Spleen (tissue), 7 donors: ENCODE data around the gene TOP1.

Source experiments
- POLR2A ChIP-seq, 3 donors: fragments of 450-650 bp; IDR thresholded peaks; one replicate each; pipeline ENCODE4 v1.5.1; 2017; ENCODE audit warnings: antibody characterized with exemption in 3 of 3, mild to moderate bottlenecking in 1 of 3
- POLR2AphosphoS5 ChIP-seq, 3 donors: sonication (generic); formaldehyde crosslinking; IDR thresholded peaks; one replicate each; pipeline ENCODE4 v1.5.1; 2017; ENCODE audit warnings: antibody characterized with exemption in 3 of 3
- TF ChIP-seq, protein P1 (sequence below), 11 experiments: fragments of 200-600 bp in 7 of 11; fragments of 450-650 bp in 4 of 11; sonication (generic) in 4 of 11; IDR thresholded peaks in 8 of 11; conservative IDR thresholded peaks in 3 of 11; 1 replicate in 7 of 11; 2 replicates in 4 of 11; pipeline versions ENCODE4 v1.4.0 to v1.8.0; 2016 to 2021; ENCODE audit warnings: antibody characterized with exemption in 11 of 11, inconsistent platforms in 4 of 11, mild to moderate bottlenecking in 1 of 11
- donor health status: DM: no; HTN: no; CAD: no; lungs with moderate emphysema.
- donor health status: DM: no; HTN: no; CAD: no.
- donor health status: DM: no; HTN: no; CAD: no.

GRCh38 chr20:41139227-41140093 is 110.8 kb downstream of the TOP1 start:
- TF ChIP-seq, protein P1, sequence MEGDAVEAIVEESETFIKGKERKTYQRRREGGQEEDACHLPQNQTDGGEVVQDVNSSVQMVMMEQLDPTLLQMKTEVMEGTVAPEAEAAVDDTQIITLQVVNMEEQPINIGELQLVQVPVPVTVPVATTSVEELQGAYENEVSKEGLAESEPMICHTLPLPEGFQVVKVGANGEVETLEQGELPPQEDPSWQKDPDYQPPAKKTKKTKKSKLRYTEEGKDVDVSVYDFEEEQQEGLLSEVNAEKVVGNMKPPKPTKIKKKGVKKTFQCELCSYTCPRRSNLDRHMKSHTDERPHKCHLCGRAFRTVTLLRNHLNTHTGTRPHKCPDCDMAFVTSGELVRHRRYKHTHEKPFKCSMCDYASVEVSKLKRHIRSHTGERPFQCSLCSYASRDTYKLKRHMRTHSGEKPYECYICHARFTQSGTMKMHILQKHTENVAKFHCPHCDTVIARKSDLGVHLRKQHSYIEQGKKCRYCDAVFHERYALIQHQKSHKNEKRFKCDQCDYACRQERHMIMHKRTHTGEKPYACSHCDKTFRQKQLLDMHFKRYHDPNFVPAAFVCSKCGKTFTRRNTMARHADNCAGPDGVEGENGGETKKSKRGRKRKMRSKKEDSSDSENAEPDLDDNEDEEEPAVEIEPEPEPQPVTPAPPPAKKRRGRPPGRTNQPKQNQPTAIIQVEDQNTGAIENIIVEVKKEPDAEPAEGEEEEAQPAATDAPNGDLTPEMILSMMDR (IDR thresholded peaks at IDR 0.05 in 8 of 11, conservative IDR thresholded peaks at IDR 0.05 in 3 of 11): no peak
- no peak for TF ChIP-seq POLR2A (IDR thresholded peaks at IDR 0.05)
- TF ChIP-seq POLR2AphosphoS5 (IDR thresholded peaks at IDR 0.05): no peak
